ENCODE data around the gene EPB41.
"Not testable (repeated sequence)": the region's sequence is repeated elsewhere in the genome, so short reads cannot be mapped to it uniquely, and the experiment has no call there.

The EPB41 gene

GRCh38 chr1:29057700-29058099, 143.3 kb downstream of the EPB41 start:
- DNase-seq, result no peak

- peak; percentile 19 to 27 for DNase-seq
Measured at GRCh38 chr1:29062157-29062942, 148.0 kb downstream of the EPB41 start.

GRCh38 chr1:29064064-29064463, 149.7 kb downstream of the EPB41 start:
- DNase-seq, result no peak

- no peak for DNase-seq
Measured at GRCh38 chr1:29077155-29077554, 162.8 kb downstream of the EPB41 start.

GRCh38 chr1:29079916-29080629, 165.7 kb downstream of the EPB41 start:
- DNase-seq, result not testable (repeated sequence)

GRCh38 chr1:29081201-29081600, 166.8 kb downstream of the EPB41 start:
- no peak for DNase-seq

- DNase-seq, result no peak
Measured at GRCh38 chr1:29082519-29082918, 168.2 kb downstream of the EPB41 start.

GRCh38 chr1:29083317-29084195, 169.2 kb downstream of the EPB41 start:
- no peak for DNase-seq

- no peak for DNase-seq
Measured at GRCh38 chr1:29084196-29084521, 169.8 kb downstream of the EPB41 start.

GRCh38 chr1:29090937-29091618, 176.7 kb downstream of the EPB41 start:
- DNase-seq, result no peak

- DNase-seq, result not testable (repeated sequence)
Measured at GRCh38 chr1:29092704-29093103, 178.3 kb downstream of the EPB41 start.

GRCh38 chr1:29094433-29094832, 180.1 kb downstream of the EPB41 start:
- no peak for DNase-seq

- DNase-seq, result no peak
Measured at GRCh38 chr1:29094954-29095353, 180.6 kb downstream of the EPB41 start.

- DNase-seq, result no peak
Measured at GRCh38 chr1:29096231-29096886, 182.0 kb downstream of the EPB41 start.

GRCh38 chr1:29099286-29099685, 184.9 kb downstream of the EPB41 start:
- no peak for DNase-seq

GRCh38 chr1:29100487-29100886, 186.1 kb downstream of the EPB41 start:
- no peak for DNase-seq

GRCh38 chr1:29105822-29106221, 191.5 kb downstream of the EPB41 start:
- DNase-seq, result no peak

GRCh38 chr1:29108041-29108440, 193.7 kb downstream of the EPB41 start:
- DNase-seq, result not testable (repeated sequence)

GRCh38 chr1:29112705-29113412, 198.5 kb downstream of the EPB41 start:
- no peak for DNase-seq

- DNase-seq, result no peak
Measured at GRCh38 chr1:29113413-29114117, 199.2 kb downstream of the EPB41 start.

GRCh38 chr1:29114654-29115053, 200.3 kb downstream of the EPB41 start:
- DNase-seq, result no peak

Measured in activated CD4-positive, alpha-beta T cell treated with anti-CD3 and anti-CD28 coated beads for 4 hours (primary cell).